Activated T-cell treated with anti-CD3 and anti-CD28 coated beads for 24 hours (primary cell): Measurements from ENCODE around the gene PARD3.

Experiments used
- DNase-seq: peaks from one replicate; pipeline ENCODE4 v3.0.0-alpha.2; 2020; ENCODE audit warnings: low read depth

PARD3 gene

DNA sequence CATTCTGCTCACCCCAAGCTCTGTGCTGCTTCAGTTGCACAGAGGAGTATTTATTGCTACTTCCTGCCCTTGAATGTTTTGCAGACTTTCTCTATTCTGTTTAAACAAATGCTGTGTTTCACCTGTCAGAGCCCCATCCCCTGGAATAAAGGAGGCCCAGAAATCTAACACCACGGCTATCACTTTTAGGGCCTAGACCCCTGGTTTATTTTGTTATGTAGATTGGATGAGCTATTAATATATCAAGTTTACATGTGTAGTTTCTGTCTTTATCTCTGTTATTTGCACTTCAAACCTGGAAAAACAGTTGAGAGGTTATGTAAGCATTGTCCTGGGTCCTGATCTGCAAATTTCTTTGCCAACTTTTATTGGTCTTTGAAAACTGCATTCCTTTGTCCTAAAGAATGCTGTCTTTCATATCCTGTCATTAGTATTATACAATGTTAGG is 630.1 kb downstream of the PARD3 start:
- DNase-seq: no peak

DNA sequence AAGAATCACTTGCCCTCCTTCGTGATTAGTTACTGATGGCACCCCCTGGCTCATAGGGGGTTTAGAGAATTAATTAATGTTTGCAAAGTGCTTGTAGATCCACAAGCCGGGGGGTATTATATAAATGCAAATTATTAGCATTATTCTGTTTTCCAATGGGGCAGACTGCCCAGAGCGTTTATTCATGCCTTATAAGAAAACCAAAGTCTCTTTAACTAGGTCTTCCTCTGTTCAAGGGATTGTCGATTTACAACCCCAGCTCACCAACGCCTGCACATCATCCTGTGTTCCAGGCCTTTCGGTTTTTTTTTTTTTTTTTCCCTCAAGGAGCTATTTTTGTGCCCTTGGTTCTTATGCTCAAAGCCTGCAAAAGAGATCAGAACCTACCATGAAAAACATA is 630.7 kb downstream of the PARD3 start:
- no peak for DNase-seq

DNA sequence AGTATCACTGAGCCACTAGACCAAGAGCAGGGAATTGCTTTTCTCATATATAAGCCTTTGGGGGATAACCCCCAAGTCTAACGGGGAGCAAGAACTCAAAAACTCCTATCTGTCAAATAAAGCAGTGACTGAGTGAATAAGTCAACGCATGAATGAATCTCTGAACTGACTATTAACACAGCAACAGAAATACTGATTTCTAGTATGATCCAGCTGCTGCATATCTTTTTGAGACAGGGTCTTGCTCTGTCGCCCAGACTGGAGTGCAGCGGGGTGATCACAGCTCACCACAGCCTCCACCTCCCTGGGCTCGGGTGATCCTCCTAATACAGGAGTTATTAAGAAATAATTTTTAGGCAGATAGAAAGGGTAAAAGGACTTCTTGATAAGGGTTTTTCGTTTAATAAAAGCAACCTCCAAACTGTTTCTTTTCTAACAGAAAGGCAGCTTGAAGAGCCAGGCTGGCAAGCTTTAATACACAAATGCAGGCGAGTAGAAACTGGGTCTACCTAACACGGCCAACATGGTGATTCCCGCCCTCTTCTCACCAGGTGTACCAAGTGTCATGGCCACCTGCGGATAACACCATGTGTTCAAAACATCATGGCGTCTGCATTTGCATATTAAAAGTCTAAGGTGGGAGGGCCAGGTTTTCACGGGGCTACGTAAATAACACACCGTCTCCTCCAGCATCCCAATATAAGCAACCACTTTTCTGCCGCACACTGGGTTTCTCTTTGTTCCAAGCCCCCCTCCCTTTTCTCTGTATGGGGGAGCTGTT is 631.9 kb downstream of the PARD3 start:
- no peak for DNase-seq

DNA sequence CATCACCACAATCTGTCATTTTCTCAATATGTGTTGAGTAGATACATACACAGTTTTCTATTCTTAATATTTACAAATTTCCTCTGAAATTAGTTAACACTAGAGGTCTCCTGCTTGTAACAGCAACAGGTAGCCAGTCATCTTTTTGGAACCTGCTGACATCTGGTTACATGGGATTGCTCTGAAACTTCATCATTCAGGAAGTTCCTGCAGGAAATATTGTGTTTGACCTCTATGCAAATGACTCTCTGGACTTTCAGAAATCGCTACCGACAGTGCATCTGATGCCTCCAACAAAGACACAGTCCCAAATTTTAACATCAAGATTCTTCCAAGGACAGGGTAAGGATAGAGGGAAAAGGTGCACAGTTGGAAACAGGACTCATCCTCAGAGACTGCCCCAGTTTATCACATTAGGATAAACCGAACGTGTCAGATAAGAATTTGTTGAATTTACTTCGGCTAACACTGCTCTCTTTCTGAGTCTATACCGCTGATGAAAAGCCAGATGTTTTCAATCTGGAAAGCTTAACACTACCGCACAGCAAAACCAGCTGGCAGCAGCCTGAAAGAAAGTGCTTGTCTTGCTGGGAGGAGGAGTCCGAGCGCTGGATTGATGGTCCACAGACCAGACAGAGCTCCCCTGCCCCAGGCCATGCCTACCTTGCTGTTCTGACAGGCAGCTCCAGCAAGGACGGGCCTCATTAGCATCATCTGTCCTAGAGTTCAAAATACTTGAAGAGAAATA is 633.4 kb downstream of the PARD3 start:
- no peak for DNase-seq

DNA sequence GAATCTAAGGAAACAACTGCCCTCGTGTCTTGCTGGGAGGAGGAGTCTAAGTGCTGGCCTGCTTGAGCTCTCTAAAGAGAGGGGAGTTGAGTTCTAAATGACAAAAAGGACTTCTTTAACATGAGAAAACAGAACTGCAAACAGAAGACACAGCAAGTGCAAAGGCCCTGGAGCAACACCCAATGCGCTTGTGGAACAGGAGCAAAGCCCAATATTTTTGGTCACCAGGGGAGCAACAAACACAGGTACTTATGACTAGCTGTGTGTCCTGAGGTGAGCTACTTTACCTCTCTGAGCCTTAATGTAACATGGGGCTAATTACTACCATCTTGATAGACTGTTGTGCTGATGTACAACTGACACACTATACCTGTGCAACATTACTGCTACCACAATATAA is 634.3 kb downstream of the PARD3 start:
- no peak for DNase-seq

DNA sequence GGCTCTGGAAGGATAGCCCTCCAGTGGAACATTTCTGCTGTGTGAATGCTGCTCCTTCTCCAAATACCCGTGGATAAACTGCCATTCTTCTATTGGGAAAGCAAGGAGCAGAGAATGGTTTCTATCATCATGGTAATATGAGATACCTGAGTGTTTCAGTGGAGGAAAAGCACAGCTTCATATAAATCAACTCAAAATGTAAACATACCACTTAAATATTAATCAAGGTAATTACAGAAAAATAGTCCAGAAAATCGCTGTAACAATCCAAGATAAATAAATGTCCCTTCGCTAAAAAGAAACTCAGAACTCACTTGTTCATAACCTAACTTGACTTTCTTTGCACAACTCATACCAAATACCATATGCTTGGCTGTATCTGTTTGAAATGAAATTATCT is 635.8 kb downstream of the PARD3 start:
- DNase-seq: no peak

DNA sequence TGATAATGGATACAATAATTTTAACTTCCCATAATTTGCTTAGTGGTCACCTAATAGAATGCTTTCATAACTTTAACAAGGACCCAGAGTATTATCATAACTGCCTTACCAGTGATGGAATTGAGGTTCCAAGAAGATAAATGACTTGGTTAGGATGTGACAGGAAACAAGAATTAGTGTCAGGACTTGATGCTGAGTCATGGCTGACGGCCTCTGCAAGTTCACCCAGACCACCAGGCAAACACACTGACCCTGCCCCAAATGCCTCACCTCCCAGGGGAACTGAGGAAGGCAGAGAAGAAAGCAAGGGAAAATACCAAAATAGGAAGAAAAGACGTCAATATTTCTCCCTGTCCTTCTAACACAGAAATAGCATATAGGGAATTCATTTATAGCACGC is 636.3 kb downstream of the PARD3 start:
- no peak for DNase-seq

DNA sequence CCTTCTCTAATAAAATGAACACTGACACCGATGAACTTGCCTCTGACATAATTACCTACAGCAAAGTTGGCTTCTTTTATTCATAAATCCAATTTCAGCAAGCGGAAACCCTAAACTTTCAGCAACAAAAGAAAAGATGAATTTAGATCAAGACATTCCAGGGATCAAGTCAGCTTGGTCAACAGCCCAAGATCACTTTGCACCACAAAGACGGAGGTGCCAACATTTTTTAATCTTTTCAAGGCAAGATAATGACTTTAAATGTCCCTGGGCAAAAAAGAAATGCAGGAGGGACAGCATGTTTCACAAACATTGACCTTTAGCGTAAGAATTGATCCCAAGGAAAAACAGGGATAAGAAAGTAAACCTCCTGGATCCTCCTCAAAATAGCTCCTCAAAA is 636.9 kb downstream of the PARD3 start:
- no peak for DNase-seq

DNA sequence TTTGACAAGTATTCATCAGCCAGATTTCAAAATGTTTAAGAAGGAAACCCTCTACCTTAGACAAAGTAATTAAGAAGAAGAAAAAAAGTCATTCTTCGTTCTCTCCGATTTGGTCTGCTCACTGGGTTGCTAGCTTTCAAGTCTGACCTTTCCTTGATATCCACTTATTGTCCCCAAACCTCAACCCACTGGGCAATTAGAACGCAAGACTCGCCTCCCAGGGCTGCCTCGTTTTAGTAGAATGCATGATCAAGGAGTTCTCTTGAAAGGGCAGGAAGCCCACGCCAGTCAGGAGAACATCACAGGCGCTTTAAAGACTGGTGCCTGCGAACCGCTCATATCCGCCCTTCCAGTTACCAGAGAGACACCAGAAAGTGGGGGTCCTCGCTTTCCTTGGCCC is 637.7 kb downstream of the PARD3 start:
- no peak for DNase-seq

DNA sequence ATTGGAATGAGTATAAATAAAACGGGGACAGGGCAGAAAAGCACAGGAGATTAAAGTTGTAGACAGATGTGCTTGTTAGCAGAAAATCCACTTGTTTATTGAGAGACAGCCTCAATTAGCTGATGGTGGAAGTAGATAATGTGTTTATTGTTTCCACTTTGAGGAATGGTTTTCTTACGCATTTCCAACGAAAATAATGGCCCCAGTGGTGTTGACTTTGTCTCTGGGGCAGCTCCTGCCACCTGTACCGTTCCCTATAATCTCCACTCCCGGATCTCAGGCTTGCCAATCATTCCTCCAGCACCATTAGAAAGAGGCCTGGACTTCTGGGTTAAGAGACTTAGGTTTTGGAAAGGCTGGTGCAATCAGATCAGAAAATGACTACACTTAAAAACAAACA is 638.7 kb downstream of the PARD3 start:
- DNase-seq: no peak

DNA sequence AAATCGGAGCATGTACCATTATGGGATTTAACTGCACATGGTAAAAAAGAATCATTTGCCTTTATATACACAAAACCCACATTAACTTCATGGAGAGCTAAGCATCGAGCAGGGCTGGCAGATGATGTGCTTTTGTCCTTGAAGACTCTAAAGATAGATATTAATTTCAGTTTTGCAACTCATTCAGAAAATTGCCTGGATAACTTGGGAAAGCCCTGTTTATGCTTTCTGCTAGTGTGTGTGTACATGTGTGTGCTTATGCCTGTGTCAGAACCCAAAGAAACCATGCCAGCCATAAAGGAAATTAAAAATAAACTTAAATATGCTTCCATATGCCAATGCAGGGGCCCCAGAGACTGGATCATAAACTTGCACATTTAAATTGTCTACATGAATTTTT is 640.0 kb downstream of the PARD3 start:
- no peak for DNase-seq

DNA sequence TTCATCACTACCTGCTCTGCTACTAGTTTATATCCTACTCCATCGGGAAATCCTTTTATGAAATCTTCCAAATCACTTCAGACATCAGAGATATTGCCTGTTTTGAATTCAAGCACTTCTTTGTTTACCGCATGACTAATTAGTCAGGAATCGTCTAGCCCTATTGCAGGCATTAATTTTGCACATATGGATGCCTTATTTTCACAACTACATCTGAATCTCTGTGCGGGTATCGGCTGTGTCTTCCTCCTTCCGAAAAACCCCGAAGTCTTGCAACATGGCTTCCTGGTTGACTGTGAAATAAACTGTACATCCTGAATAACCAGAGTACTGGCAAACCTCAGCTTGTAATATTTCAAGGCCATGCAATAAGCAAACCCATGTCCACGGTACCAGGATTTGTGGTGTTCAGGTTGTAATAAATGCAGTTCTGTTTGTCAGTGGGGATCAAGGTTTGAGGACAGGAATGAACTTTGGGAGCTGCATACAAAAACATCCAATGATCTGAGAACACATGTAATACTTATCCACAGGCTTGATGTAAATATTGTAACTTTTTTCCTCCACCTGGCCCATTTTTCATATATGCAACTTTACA is 642.1 kb downstream of the PARD3 start:
- no peak for DNase-seq

DNA sequence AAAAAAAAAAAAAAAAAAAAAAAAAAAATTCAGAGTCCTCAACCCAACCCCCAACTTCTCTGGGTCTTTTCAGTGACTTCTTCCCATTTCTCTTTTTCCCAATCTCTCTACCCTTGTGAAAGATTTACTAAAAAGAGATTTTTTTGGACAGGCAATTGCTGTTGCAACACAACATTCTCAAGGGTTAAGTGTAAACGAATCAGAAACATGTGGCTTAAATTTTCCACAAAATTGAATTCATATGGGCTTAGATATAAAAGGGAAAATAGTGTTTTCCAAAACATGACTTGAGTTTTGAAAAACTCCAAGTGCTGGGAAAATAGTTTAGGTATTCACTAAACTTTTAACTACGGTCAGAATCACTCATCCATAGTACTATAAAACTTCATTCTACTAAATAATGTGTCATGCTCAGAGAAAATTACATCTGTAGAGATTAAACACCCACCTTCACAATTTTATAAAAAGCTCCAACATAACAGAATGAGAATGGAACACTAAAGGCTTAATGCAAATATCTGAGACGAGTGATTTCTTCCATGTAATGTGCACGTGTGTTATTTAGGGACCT is 643.1 kb downstream of the PARD3 start:
- no peak for DNase-seq

DNA sequence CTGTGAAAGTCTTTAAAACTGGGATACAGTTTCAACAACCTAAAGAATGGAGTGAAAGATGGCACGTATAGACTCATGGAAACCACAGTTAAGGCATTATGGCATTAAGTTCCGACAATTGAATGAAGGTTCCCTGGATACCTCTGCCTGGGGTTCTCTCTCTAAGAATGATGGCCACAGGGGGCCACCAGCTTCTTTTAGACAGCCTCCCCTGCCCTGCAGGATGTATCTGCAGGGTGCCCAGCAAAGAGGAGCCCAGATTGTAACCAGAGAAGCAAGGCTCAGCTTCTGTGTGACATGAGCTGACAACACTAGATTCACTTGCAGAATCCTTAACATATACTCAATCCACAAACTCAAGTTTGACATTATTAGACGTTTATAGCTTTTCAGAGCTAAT is 645.4 kb downstream of the PARD3 start:
- no peak for DNase-seq

DNA sequence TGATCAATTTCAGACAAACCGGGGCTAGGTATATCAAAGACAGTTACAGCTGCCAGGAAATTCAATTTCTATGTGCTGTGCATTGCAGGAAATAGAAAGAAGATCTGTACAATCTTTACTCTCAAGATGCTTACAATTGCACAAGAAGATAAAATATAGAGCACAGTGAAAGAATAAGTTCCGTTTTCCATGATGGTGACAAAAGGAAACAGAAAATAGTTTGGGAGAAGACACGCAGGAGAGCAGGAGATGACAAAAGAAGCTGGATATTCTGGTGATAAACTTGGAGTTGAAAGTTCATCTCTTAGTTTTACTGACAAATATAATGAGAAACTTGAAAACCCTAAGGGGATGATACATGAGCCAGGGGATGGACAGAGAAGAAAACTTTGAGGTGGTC is 646.0 kb downstream of the PARD3 start:
- DNase-seq: no peak

DNA sequence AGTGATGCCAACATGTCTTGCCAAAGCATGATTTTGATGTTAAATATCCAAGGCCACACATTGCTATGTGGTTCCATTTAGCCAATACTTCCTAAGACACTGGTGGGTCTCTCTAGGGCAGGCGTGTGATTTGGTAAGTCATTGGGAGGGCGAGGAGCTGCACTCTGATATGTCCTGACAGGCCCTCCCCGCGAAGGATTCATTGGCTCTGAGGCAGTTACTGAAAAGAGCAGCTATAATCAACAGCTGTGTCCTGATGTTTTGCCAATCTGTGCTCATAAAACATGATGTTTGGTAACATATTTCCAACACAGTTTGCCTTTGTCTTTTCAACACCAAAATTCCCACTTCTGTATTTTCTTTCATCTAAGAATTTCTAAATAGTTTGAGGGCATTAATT is 646.7 kb downstream of the PARD3 start:
- DNase-seq: no peak

DNA sequence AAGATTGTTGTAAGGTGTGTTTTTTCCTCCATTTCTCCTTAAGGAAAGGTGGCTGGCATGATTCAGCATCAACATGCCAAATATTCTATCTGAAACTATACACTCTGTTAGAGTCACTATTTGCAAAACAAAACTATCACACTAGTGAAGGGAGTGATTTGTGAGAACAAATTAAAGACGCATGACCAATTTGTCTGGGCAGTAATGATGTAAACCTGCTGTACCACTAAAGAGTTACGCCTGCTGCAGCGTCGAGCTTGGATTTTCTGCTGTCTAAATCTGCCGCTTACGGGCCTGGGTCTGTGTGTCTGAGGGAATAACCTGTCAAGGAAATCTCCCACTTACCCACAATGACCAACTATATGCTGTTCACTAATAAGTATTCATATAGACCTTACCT is 648.3 kb downstream of the PARD3 start:
- DNase-seq: no peak

DNA sequence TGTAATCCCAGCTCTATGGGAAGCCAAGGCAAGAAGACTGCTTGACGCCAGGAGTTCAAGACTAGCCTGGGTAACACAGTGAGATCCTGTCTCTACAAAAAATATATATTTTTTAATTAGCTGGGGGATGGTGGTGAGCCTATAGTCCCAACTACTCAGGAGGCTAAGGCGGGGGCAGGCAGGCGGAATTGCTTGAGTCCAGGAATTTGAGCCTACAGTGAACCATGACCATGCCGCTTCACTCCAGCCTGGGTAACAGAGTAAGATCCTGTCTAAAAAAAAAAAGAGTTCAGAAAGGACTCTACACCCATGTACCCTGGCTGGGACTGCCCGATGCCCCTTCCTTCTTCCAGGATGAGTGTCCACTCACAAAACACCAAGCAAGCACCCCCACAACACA is 648.7 kb downstream of the PARD3 start:
- DNase-seq: no peak

DNA sequence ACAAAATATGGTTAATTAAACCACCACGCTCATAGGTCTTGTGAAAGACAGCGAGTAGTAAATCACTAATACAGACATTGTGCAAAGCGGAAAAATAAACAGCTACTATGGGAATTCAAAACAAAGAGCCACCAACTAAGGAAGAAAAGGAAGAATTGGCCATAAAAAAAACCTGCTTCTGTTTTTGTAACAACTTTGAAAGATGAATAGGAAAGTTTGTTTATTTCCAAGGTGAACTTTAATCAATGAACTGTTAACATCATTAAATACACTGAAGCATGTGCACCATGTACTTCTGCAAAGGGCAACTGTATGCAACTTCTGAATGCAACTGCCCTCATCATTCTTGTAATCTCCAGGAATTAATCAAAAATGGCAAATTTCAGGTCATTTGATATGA is 651.1 kb downstream of the PARD3 start:
- DNase-seq: no peak

DNA sequence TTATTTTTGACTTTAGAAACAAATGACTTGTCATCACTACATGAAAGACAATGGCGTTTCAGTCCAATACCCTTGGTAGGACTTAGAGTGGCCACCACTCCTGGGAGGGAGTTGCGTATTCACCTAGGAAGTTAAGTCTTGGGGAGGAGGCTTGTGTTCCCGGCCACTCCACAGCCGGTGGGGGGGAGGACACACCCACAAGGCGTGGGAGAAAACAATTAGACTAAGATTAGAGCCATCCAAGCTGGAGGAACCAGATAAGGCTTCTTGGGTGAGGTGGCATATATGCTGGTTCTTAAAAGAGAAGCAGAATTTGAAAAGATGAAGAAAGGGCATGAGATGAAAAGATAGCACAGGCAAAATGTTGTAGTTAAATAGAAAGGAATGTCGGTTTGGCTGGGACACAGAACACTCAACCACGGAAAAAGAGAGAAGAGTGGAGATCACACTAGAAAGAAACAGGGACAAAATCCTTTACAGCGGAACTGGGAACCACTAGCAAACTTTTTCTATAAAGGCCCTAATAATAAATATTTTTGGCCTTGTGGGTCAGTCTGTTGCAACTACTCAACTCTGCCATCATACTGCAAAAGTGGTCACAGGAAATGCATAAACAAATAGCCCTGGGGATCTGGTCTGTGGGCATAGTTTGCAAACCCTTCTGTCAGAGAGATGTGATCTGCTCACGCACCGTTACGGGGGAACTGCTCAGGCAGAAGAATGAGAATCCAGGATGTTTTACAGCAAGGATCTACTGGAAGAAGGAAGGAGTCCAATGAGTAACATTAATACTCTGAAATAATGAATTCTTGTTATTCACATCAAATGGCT is 651.8 kb downstream of the PARD3 start:
- DNase-seq: no peak

DNA sequence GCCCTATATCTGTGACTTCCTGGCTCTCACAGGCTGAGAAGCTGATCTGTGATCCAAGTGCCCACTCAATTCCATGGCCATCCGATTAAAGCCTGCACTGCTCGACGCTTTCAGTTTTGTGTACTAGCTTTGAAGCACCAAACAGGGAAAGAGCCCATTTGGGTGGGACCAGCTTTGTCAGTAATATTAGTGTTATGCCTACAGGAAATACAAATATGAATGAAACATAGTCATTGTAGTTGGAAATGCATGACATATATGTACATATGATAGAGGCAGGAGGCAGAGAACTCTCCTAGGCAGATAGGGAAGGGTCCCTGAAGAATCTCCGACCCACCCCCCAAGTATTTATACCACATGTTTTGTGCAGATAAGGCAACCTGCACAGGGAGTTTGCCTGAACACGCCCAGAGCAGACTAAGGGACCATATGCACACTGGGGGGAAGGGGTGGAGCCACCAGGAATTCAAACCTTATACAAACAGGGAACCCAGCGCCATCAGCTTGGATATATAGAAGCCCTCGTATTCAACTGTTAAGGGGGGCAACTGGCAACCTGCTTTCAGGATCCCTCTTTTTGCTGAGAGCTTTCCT is 653.2 kb downstream of the PARD3 start:
- no peak for DNase-seq

DNA sequence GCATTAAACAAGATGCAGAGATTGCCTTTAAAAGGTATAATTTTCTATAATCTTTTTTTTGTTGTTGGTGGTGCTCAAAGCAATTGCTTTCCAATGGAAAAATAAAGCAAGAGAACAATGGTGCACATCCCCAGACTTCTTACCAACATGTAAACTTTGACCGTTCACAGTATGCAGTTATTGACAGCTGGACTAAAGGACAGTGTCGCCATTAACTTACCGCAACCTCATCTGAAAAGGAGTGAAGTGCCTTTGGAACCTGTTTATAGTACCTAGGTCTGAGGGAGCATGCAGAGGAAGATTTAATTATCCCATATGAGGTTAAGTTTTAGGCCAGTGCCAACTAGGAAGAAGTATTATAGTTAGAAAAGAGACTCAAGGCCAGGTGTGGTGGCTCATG is 654.5 kb downstream of the PARD3 start:
- no peak for DNase-seq
